ENCODE data around the gene LHFPL6.

DNA sequence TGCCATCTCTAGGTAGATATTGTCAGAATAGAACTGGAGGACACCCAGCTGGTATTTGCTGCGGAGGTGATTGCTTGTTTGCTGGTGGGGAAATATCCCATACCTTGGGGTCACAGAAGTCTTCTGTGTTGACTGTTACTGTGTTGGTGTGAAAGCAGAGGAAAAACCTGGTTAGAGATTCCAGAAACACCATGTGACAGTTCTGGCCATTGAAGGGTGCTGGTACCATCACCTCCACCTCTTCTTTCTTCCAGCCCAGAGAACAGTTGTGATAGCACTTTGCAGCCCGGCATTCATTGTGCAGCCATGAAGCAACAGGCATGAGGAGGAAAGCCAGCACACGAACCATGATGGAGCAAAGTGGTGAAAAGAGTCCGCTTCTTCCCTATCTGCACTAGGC is 4.9 kb upstream of the LHFPL6 start:
- TF ChIP-seq EZH2 (IDR thresholded peaks at IDR 0.05; ENCODE audit: insufficient read depth, poor library complexity, severe bottlenecking) (no peak), EZH2phosphoT487 (IDR thresholded peaks at IDR 0.05; ENCODE audit: insufficient read depth, low read depth) (no peak)

All from GM23248 (cell line).